NCI-H1930 (cell line): Measurements from ENCODE around the gene AFP.

Experiments used
- DNase-seq, 2 experiments: peaks; one replicate each; lab custom pipeline; 2025; lab: John Stamatoyannopoulos, UW

Gene AFP

DNA sequence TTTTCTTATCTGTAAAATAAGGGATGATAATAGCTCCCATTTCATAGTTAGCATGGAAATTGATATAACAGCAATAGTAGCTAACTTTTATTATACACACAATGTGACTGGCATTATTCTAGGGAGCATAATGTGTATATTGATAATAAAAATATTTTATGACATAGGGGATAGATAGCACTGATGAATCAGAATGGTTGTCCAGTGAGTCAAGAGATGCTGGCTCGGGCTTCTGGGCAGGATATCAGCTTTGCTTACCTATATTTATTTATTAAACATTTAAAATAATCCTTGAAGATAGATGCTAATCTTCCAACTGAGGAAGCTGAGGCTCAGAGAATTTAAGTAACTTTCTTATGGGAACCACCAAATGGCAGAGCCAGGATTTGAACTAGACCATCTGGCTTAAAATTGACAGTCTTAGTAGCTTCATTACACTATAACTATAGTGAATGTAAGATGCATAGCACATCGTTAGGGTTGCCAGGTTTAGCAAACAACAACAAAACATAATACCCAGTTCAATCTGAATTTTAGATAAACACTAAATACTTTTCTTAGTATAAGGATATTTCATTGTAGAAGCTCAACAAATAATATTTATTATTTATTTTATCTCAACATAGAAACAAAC is 2.7 kb downstream of the AFP start:
- DNase-seq: no peak

DNA sequence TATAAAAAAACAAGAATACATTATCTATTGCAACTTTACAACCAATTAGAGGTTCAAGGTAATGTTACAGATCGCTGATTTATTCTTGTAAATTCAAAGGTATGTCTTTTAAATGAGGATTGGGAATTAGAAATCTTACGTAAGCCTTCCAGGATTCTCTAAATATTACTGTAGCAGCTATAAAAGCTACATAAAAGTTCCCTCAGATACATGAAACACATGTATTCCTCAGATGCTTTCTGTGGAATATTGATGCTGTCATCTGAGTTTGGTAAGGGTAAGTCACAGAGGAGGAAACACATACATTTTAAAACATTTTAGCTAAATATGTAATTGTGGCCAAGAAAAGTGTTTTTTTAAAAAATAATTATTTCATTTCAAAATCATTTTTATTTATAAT is 3.4 kb downstream of the AFP start:
- no peak for DNase-seq

DNA sequence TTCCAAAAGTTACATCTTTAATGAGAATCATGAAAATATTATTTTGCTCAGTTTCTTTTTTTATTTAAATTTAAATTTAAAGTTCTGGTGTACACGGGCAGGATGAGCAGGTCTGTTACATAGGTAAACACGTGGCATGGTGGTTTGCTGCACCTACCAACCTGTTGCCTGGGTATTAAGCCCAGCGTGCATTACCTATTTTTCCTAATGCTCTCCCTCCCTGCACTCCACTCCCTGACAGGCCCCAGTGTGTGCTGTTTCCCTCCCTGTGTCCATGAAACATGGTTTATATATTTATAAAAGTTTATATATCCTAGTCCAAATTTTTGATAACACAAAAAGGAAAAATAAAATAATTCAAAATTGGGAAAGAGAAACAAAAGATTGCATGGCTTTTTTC is 4.0 kb downstream of the AFP start:
- DNase-seq: no peak

DNA sequence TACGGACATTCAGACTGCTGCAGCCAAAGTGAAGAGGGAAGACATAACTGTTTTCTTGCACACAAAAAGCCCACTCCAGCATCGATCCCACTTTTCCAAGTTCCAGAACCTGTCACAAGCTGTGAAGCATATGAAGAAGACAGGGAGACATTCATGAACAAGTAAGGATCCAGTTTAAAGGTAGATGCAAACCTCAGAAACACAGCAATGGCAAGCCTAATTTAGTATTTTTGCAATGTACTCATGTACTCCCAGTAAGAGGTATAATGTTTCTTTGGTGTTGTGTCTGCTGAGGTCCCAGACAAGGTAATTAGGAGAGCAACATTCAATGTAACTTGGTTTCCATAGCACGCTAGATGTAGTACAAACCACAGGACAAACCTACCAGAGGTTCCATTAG is 4.6 kb downstream of the AFP start:
- DNase-seq: no peak

GRCh38 chr4:73442275-73442674 is 6.3 kb downstream of the AFP start:
- DNase-seq: no peak

GRCh38 chr4:73443224-73443623 is 7.2 kb downstream of the AFP start:
- no peak for DNase-seq

DNA sequence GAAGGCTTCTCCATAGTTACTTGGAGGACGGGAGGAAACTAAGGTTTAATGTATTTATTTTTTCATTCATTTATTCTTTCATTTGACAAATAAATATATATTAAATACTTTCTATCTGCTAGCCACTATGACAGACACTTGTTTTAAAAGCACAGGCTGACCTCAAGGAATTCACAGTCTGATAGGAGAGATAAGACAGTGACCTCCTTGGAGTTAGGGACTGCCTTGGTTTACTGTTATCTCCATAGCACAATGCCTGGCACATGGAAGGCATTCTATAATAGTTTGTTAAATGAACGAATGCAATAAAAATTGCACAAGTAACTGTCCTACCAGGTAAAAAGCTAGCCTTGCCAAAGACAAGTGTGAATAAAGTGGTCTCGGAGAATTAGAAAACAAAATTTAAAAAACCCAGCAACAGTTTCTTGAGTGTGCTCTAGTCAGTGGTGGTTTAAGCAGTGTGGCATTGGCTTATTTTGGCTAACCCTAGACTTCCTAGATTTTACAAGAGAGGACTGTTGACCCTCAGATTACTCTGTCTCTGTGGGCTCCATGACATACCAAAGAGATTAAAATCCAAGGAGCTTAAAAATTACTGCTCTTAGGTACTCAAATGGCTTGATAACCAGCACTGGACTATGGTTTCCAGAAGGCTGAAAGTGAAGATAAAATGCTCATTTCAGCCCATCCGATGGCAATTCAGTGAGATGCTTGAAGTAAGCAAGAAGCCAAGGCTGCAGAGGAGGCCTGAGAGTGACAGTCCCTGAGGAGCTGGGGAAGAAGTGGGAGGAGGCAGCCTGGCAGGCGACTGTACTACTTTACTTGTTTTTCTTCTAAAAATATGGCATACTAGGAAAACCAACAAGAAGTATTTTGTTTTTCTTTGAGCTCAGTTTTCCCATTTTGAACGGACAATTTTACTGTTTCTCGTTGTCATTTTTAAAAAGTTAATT is 9.6 kb downstream of the AFP start:
- no peak for DNase-seq

DNA sequence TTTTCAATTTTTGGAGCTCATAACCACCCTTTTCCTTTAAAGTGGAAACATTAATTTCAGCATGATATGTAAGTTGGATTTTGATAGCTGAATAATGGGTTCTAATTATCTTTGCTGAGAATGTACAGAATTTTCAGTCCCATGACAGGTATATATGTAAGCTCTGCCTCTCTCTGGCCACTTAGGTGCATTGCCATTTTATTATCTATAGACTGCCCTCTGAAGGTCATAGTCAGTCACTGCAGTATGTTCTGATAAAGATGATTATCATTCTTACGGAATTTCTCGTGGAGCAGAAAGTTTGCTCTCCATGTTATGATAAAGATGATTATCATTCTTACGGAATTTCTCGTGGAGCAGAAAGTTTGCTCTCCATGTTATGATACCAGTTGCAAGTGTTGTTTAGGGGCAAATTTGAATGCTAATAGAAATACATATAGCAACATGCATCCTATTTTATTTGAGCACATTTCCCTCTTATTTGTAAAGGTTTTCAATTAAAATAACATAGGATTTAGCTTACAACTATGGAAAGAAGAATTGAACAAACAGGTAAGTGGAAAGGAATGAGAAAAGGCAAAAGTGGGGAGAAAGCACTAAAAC is 10.4 kb downstream of the AFP start:
- DNase-seq: peak; percentile 28 to 41

DNA sequence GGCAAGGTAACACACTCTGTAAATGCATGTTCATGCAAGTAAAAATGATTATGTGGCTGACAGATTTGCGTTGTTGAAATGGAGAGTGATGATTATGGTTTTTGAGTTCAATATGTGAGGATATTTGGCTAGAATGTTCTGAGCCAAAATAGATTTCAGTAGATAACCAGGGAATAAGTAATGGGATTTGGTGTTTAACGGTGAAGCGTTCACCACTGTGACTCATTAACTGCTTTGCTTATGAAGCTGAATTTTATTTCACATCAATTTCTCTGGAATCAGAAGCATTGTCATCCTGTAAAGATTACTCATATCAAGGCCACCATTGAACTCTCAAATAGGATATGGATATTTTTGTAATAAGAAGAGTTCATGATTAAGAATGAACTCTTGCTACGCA is 11.7 kb downstream of the AFP start:
- DNase-seq: no peak

DNA sequence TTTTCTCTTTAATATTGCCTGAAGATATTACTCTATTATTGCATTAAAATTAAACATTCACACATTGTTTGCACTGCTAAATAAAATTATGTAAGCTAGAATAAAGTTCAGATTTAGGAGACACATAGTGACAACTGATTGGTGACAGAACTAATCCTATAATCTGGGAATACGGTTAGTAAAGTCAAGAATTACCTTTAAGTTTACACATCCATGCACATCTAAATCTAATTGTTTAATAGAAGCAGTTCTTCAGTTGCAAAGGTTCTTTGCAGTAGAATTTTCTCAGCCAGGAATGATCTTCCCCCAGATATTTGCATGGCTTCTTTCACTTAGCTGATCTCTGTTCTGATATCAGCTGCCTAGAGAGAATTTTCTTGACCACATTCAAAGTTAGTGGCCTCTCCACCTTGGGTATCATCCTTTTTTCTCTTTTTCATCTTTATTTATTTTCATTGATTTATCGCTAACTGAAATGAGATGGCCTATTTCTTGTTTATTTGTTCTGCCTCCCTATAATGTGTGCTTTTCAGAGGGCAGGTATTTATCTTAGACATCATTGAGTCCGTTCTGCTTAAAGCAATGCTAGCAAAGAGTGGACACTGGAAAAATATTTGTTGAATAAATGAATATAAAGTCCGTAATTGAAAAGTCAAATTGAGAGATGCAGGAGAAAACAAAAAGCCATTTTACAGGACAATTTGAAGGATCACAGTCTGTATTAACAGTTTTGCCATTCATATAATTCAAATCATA is 12.6 kb downstream of the AFP start:
- no peak for DNase-seq

DNA sequence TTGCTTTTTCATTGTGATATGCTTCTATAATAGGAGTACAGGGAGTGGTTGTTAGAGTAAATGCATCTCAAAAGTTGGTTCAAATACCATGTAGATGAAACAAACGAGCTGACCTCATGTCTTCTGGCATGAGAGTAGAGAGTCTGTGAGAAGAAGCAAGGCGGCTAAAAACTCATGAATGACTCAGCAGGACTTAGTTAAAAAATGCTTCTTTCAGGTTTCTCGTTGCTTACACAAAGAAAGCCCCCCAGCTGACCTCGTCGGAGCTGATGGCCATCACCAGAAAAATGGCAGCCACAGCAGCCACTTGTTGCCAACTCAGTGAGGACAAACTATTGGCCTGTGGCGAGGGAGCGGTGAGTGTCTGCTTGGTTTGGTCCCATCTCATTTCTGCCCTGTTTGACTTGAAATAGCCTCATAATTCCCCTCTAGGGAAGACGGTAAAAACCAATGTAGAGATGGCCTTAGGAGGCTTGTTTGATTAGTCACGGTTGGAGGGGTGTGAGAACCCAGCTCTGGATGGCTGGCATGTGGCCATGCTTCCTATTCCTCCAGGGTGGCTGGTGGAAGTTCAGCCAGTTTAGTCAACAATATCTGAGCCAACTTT is 14.5 kb downstream of the AFP start:
- DNase-seq: peak; percentile 5 to 33

DNA sequence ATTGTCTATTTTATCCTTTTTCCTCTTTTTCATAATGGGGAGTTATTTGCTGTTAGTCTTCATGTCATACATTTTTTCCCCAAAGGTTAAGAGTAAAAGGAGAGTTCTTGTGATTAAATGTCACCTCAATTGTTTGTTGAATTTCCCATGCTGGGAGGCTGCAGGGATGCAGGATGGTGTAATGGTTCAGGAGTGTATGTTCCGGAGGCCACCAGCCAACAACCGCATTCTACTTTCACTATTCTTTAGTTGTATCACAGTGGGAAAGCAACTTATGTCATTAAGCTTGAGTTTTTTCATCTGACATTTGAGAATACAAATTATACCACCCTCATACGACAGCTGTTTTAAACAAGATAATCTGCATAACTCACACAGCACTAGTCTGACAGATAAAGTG is 15.4 kb downstream of the AFP start:
- peak; percentile 39 to 49 for DNase-seq

- DNase-seq: no peak
Observed at GRCh38 chr4:73451981-73452747, 16.1 kb downstream of the AFP start.

DNA sequence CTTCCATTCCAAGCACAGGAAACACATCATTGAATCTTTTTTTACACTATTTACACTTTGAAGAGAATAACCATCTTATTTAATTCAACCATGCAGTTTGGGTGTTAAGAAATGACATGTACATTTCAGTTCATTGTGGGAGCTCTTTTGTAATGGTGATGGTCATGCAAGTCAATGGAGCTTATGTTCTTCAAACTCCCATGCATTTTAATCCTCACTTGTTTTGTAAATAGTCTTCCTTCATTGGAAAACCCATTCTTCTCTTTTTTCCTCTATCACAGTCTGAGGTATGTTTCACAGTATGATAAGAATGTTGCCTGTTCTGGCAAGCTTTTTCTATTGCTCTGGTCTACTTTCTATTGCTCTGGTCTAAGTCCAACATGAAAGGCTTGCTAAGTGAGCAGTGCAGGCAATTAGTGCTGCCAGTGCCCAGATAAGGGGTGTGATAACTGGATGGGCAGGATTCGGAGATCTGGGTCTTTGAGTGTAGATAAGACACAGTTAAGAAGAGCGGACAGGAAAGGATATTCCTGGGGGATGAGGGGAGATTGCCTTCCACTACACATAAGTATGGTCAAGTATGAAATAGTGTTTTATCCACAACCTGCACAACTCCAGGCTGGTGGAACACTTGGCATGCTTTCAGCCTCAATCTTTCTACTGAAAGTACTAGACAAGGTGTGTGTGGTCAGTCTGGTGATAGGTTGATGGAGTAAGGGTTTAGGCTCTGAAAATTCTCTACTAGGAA is 17.1 kb downstream of the AFP start:
- DNase-seq: no peak

- no peak for DNase-seq
Observed at GRCh38 chr4:73453701-73454005, 17.6 kb downstream of the AFP start.

GRCh38 chr4:73454920-73455319 is 18.9 kb downstream of the AFP start:
- DNase-seq: no peak

DNA sequence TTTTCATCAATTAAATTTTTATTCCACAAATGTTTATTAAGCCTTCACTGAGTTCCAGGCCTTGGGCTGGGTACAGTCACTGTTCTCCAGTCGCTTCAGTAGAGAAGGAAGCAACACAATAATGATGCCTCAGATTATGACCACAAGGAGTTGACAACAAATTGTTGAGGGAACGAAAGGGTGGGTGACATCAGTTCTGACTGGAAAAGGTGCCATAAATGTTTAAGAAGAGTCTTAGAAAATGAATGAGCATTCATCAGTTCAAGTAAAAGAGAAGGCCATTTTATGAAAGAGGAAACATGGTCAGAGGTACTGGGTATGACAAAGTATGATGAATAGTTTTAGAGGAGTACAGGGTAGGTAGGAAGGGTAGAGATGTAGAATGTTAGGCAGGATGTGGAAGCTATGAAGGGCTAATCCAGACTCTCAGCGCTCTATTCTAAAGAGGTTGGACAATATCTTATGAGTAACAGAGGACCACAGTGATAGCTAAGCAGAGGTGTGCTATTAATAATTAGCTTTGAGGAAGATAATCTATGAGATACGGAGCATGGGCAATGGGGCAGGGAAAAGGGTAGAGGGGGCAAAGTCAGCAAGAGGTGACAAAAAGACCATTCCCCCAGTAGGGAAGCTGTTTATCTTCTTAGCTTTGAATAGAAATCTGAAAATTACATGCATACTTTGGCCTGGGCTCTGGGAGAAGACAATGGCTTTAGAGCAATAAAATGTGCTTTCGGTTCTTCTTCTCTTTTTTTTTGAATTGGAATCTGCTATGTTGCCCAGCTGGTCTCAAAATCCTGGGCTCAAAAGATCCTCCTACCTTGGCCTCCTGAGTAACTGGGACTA is 20.4 kb downstream of the AFP start:
- no peak for DNase-seq

GRCh38 chr4:73458184-73459047 is 22.4 kb downstream of the AFP start:
- DNase-seq: no peak

DNA sequence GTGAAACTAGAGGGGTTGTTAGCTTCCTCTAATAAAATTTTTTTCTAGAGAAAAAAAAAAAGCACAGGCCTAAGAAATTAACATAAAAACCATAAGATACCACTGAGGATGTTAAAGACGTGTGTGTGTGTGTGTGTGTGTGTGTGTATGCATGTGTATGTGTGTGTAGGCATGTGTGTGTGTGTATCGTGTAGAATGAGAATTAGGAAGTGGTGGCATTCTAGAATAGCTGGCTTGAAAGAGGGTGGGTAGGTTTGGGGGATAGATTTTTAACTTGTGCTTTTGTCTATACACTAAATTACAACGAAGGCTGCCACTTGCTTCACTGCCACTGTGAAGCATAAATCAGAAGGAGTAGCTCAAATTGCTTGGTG is 23.0 kb downstream of the AFP start:
- no peak for DNase-seq
